ENCODE results near the gene CATSPER3.
A peak's percentile ranks its signal among the peaks of the same experiment; 100 is the strongest.
"Not testable (repeated sequence)": the region's sequence is repeated elsewhere in the genome, so short reads cannot be mapped to it uniquely, and the experiment has no call there.

CATSPER3 gene

GRCh38 chr5:134979416-134979815 lies 11.7 kb downstream of the CATSPER3 start:
- Histone ChIP-seq H3K9me3 (ENCODE audit: low read depth, low read length) (peaks cover 18% of the 10 kb centered on the region; the same call in 1 of the 2 replicates), H3K27ac (no peak overlapping the region), H3K36me3 (ENCODE audit: insufficient read depth, low read length) (no peaks in the 10 kb centered on the region), H3K9ac (ENCODE audit: insufficient read length) (no peak overlapping the region), H3K4me3 (no peak overlapping the region)
- TF ChIP-seq POLR2AphosphoS5 (IDR thresholded peaks at IDR 0.05; ENCODE audit: borderline replicate concordance, low read depth, low read length) (no peak), EZH2 (IDR thresholded peaks at IDR 0.05) (no peak), FOXP2 (optimal IDR thresholded peaks at IDR 0.05; ENCODE audit: control extremely low read depth, extremely low read length, insufficient read depth) (no peak)
- DNase-seq (ENCODE audit: low read depth, low spot score): no peak

GRCh38 chr5:134982230-134982629 lies 14.5 kb downstream of the CATSPER3 start:
- H3K9ac ChIP-seq (ENCODE audit: insufficient read length): no peak overlapping the region
- no peaks in the 10 kb centered on the region for H3K36me3 ChIP-seq (ENCODE audit: insufficient read depth, low read length)
- H3K9me3 ChIP-seq (ENCODE audit: low read depth, low read length): peaks cover 18% of the 10 kb centered on the region; the same call in 1 of the 2 replicates
- H3K4me3 ChIP-seq: no peak overlapping the region
- TF ChIP-seq FOXP2 (optimal IDR thresholded peaks at IDR 0.05; ENCODE audit: control extremely low read depth, extremely low read length, insufficient read depth): no peak
- no peak for TF ChIP-seq POLR2AphosphoS5 (IDR thresholded peaks at IDR 0.05; ENCODE audit: borderline replicate concordance, low read depth, low read length)
- no peak for TF ChIP-seq EZH2 (IDR thresholded peaks at IDR 0.05)
- H3K27ac ChIP-seq: no peak overlapping the region
- no peak for DNase-seq (ENCODE audit: low read depth, low spot score)

GRCh38 chr5:134989266-134989830 lies 21.6 kb downstream of the CATSPER3 start:
- Histone ChIP-seq H3K9me3 (ENCODE audit: low read depth, low read length) (no peaks in the 10 kb centered on the region), H3K9ac (ENCODE audit: insufficient read length) (no peak overlapping the region), H3K36me3 (ENCODE audit: insufficient read depth, low read length) (no peaks in the 10 kb centered on the region), H3K4me3 (no peak overlapping the region), H3K27ac (no peak overlapping the region)
- TF ChIP-seq EZH2 (IDR thresholded peaks at IDR 0.05): no peak
- no peak for TF ChIP-seq POLR2AphosphoS5 (IDR thresholded peaks at IDR 0.05; ENCODE audit: borderline replicate concordance, low read depth, low read length)
- no peak for TF ChIP-seq FOXP2 (optimal IDR thresholded peaks at IDR 0.05; ENCODE audit: control extremely low read depth, extremely low read length, insufficient read depth)
- DNase-seq (ENCODE audit: low read depth, low spot score): no peak

- not testable (repeated sequence) for DNase-seq (ENCODE audit: low read depth, low spot score); H3K9me3 ChIP-seq (ENCODE audit: low read depth, low read length); H3K27ac ChIP-seq; H3K4me3 ChIP-seq; H3K36me3 ChIP-seq (ENCODE audit: insufficient read depth, low read length); H3K9ac ChIP-seq (ENCODE audit: insufficient read length)
Observed at GRCh38 chr5:134990183-134990582, 22.5 kb downstream of the CATSPER3 start.

GRCh38 chr5:134992148-134992547 lies 24.4 kb downstream of the CATSPER3 start:
- no peak for DNase-seq (ENCODE audit: low read depth, low spot score)
- Histone ChIP-seq H3K27ac (no peak overlapping the region), H3K4me3 (no peak overlapping the region), H3K9me3 (ENCODE audit: low read depth, low read length) (no peaks in the 10 kb centered on the region), H3K36me3 (ENCODE audit: insufficient read depth, low read length) (no peaks in the 10 kb centered on the region), H3K9ac (ENCODE audit: insufficient read length) (no peak overlapping the region)
- TF ChIP-seq POLR2AphosphoS5 (IDR thresholded peaks at IDR 0.05; ENCODE audit: borderline replicate concordance, low read depth, low read length) (no peak), FOXP2 (optimal IDR thresholded peaks at IDR 0.05; ENCODE audit: control extremely low read depth, extremely low read length, insufficient read depth) (no peak), EZH2 (IDR thresholded peaks at IDR 0.05) (no peak)

- Histone ChIP-seq H3K27ac (no peak overlapping the region; the same call in 1 of the 2 replicates), H3K9me3 (ENCODE audit: low read depth, low read length) (no peaks in the 10 kb centered on the region)
Observed at GRCh38 chr5:134993161-134993560, 25.5 kb downstream of the CATSPER3 start.

GRCh38 chr5:134994560-134995156 lies 27.0 kb downstream of the CATSPER3 start:
- peak overlapping the region; percentile 69 for H3K27ac ChIP-seq
- peak; percentile 24 for DNase-seq (ENCODE audit: low read depth, low spot score)
- H3K4me3 ChIP-seq: no peak overlapping the region; the same call in 1 of the 2 replicates
- no peaks in the 10 kb centered on the region for H3K9me3 ChIP-seq (ENCODE audit: low read depth, low read length)
- TF ChIP-seq POLR2AphosphoS5 (IDR thresholded peaks at IDR 0.05; ENCODE audit: borderline replicate concordance, low read depth, low read length) (no peak), EZH2 (IDR thresholded peaks at IDR 0.05) (no peak), FOXP2 (optimal IDR thresholded peaks at IDR 0.05; ENCODE audit: control extremely low read depth, extremely low read length, insufficient read depth) (no peak)
- H3K36me3 ChIP-seq (ENCODE audit: insufficient read depth, low read length): no peaks in the 10 kb centered on the region
- H3K9ac ChIP-seq (ENCODE audit: insufficient read length): peak overlapping the region; percentile 7

More at GRCh38 chr5:134993161-134993560, 25.5 kb downstream of the CATSPER3 start:
- TF ChIP-seq POLR2AphosphoS5 (IDR thresholded peaks at IDR 0.05; ENCODE audit: borderline replicate concordance, low read depth, low read length) (no peak), EZH2 (IDR thresholded peaks at IDR 0.05) (no peak), FOXP2 (optimal IDR thresholded peaks at IDR 0.05; ENCODE audit: control extremely low read depth, extremely low read length, insufficient read depth) (no peak)
- Histone ChIP-seq H3K4me3 (no peak overlapping the region), H3K36me3 (ENCODE audit: insufficient read depth, low read length) (no peaks in the 10 kb centered on the region), H3K9ac (ENCODE audit: insufficient read length) (peak overlapping the region; percentile 13)
- no peak for DNase-seq (ENCODE audit: low read depth, low spot score)

- Histone ChIP-seq H3K36me3 (ENCODE audit: insufficient read depth, low read length) (no peaks in the 10 kb centered on the region), H3K9ac (ENCODE audit: insufficient read length) (no peak overlapping the region), H3K27ac (no peak overlapping the region), H3K4me3 (no peak overlapping the region), H3K9me3 (ENCODE audit: low read depth, low read length) (no peaks in the 10 kb centered on the region)
- TF ChIP-seq FOXP2 (optimal IDR thresholded peaks at IDR 0.05; ENCODE audit: control extremely low read depth, extremely low read length, insufficient read depth) (no peak), POLR2AphosphoS5 (IDR thresholded peaks at IDR 0.05; ENCODE audit: borderline replicate concordance, low read depth, low read length) (no peak), EZH2 (IDR thresholded peaks at IDR 0.05) (no peak)
- DNase-seq (ENCODE audit: low read depth, low spot score): no peak
Observed at GRCh38 chr5:134995850-134996402, 28.2 kb downstream of the CATSPER3 start.
